HG03159 (cell line): ENCODE data around the gene URI1.

Experiments used
- ATAC-seq: cut with Tn5 transposase; IDR thresholded peaks from one replicate; pipeline ENCODE4 v1.9.1; 2021; ENCODE audit warnings: mild to moderate bottlenecking, moderate library complexity; ENCODE audit not compliant: unreplicated experiment

Gene URI1

GRCh38 chr19:29969891-29970290, 27.9 kb downstream of the URI1 start:
- no peak for ATAC-seq

- no peak for ATAC-seq
Measured at GRCh38 chr19:29971002-29971401, 29.0 kb downstream of the URI1 start.

- no peak for ATAC-seq
Measured at GRCh38 chr19:29971648-29972047, 29.6 kb downstream of the URI1 start.

- no peak for ATAC-seq
Measured at GRCh38 chr19:29974701-29975100, 32.7 kb downstream of the URI1 start.

GRCh38 chr19:29976151-29976943, 34.3 kb downstream of the URI1 start:
- no peak for ATAC-seq

GRCh38 chr19:29978080-29978479, 36.0 kb downstream of the URI1 start:
- ATAC-seq = no peak

GRCh38 chr19:29983568-29983967, 41.5 kb downstream of the URI1 start:
- ATAC-seq = no peak

- ATAC-seq = no peak
Measured at GRCh38 chr19:29985196-29985595, 43.2 kb downstream of the URI1 start.

GRCh38 chr19:29988351-29988750, 46.3 kb downstream of the URI1 start:
- no peak for ATAC-seq

GRCh38 chr19:29992233-29992867, 50.3 kb downstream of the URI1 start:
- no peak for ATAC-seq

- ATAC-seq = no peak
Measured at GRCh38 chr19:29999490-29999889, 57.5 kb downstream of the URI1 start.

GRCh38 chr19:30000862-30001261, 58.8 kb downstream of the URI1 start:
- no peak for ATAC-seq

- no peak for ATAC-seq
Measured at GRCh38 chr19:30001301-30001700, 59.3 kb downstream of the URI1 start.

GRCh38 chr19:30001791-30002190, 59.8 kb downstream of the URI1 start:
- ATAC-seq = no peak

- ATAC-seq = no peak
Measured at GRCh38 chr19:30003866-30004265, 61.8 kb downstream of the URI1 start.

- no peak for ATAC-seq
Measured at GRCh38 chr19:30004403-30004802, 62.4 kb downstream of the URI1 start.

GRCh38 chr19:30006207-30006606, 64.2 kb downstream of the URI1 start:
- ATAC-seq = no peak

- no peak for ATAC-seq
Measured at GRCh38 chr19:30008169-30008568, 66.1 kb downstream of the URI1 start.

GRCh38 chr19:30009013-30009412, 67.0 kb downstream of the URI1 start:
- no peak for ATAC-seq

GRCh38 chr19:30011051-30011578, 69.1 kb downstream of the URI1 start:
- ATAC-seq = no peak

- ATAC-seq = no peak
Measured at GRCh38 chr19:30014770-30015169, 72.7 kb downstream of the URI1 start.

- peak; percentile 75 for ATAC-seq
Measured at GRCh38 chr19:30017172-30017571, 75.1 kb downstream of the URI1 start.
